ENCODE data around the gene PDE7B.

DNA sequence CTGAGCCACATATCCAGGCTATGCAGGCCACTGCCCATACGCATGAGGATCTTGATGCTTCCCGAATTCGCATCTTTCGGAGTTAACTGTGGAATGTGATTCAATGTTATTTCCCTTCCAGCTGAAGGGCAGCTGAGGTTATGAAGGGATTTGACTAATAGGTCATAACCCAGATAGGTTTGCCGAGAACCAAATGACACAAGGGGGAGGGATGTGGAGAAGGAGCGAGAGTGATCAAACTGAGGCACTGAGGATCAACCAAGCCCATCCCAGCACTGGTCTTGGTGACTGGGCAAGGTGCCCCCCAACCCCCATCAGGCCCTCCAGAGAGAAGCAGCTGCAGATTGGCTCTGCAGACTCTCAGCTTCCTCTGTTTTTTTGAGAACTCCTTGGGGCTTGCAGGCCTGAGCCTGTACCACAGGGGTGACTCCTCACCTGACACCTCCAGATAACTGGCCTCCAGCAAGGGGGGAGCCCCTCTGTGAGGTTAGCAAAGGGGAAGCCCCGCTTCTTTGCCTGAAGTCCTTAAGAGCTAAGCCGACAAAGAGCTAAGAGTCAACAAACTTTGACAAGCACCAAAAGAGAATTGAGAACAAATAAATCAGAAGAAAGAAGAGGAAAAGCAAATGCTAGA is 185.9 kb downstream of the PDE7B start:
- TF ChIP-seq, protein P1, sequence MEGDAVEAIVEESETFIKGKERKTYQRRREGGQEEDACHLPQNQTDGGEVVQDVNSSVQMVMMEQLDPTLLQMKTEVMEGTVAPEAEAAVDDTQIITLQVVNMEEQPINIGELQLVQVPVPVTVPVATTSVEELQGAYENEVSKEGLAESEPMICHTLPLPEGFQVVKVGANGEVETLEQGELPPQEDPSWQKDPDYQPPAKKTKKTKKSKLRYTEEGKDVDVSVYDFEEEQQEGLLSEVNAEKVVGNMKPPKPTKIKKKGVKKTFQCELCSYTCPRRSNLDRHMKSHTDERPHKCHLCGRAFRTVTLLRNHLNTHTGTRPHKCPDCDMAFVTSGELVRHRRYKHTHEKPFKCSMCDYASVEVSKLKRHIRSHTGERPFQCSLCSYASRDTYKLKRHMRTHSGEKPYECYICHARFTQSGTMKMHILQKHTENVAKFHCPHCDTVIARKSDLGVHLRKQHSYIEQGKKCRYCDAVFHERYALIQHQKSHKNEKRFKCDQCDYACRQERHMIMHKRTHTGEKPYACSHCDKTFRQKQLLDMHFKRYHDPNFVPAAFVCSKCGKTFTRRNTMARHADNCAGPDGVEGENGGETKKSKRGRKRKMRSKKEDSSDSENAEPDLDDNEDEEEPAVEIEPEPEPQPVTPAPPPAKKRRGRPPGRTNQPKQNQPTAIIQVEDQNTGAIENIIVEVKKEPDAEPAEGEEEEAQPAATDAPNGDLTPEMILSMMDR (conservative IDR thresholded peaks at IDR 0.05 in 1 of 2, IDR thresholded peaks at IDR 0.05 in 1 of 2; ENCODE audit: low read depth in 1 of 2, low read length in 2 of 2) = no peak
- no peak for TF ChIP-seq EZH2 (IDR thresholded peaks at IDR 0.05; ENCODE audit: low read length, missing control alignments)

Data from fibroblast of lung (primary cell).